Measurements from ENCODE around the gene ANKRD34A. TPM values are rescaled to one million over a fixed set of nuclear protein-coding genes. Genes with fewer than 3 reads are reported as not detected.

ANKRD34A gene
- total and polyA plus RNA-seq, 2 of the 13 experiments (the other 11 are each of a cell fraction or from before 2014, with no cell fraction given), result 0.05 to 0.07 TPM

- TF ChIP-seq HNF4A (CRISPR knock-in tag; IDR thresholded peaks at IDR 0.05), result 0 out of 2 replicates have a peak, but pooled peaks have one; percentile 6
- no peak for TF ChIP-seq TCF7L2 (IDR thresholded peaks at IDR 0.05; ENCODE audit: low read depth, low read length)
- TF ChIP-seq TSC22D2 (CRISPR knock-in tag; IDR thresholded peaks at IDR 0.05; ENCODE audit: borderline replicate concordance), result no peak
- TF ChIP-seq POLR2AphosphoS2 (IDR thresholded peaks at IDR 0.05; ENCODE audit: low read depth, low read length), result no peak
- peak; percentile 59 for TF ChIP-seq ELF3 (CRISPR knock-in tag; IDR thresholded peaks at IDR 0.05)
- TF ChIP-seq ZIK1 (CRISPR knock-in tag; IDR thresholded peaks at IDR 0.05; ENCODE audit: borderline replicate concordance, low read depth), result no peak
- peak; percentile 54; the same call in 1 of the 2 replicates for TF ChIP-seq SOX5 (CRISPR knock-in tag; IDR thresholded peaks at IDR 0.05; ENCODE audit: borderline replicate concordance)
- TF ChIP-seq CREB1 (IDR thresholded peaks at IDR 0.05), result no peak
- TF ChIP-seq CREB1 (CRISPR knock-in tag; IDR thresholded peaks at IDR 0.05), result 0 out of 2 replicates have a peak, but pooled peaks have one; percentile 17
- no peak for TF ChIP-seq MXD1 (CRISPR knock-in tag; IDR thresholded peaks at IDR 0.05)
- TF ChIP-seq TRIM22 (IDR thresholded peaks at IDR 0.05), result no peak
- TF ChIP-seq SP4 (CRISPR knock-in tag; IDR thresholded peaks at IDR 0.05), result no peak; the same call in 1 of the 2 replicates
- no peak for TF ChIP-seq ZNF44 (CRISPR knock-in tag; IDR thresholded peaks at IDR 0.05)
- no peak for TF ChIP-seq ZNF30 (CRISPR knock-in tag; IDR thresholded peaks at IDR 0.05)
- TF ChIP-seq SUZ12 (IDR thresholded peaks at IDR 0.05; ENCODE audit: low read depth, low read length), result no peak
- no peak for TF ChIP-seq ZFYVE20 (CRISPR knock-in tag; IDR thresholded peaks at IDR 0.05; ENCODE audit: borderline replicate concordance, low read depth)
- TF ChIP-seq, protein P1, sequence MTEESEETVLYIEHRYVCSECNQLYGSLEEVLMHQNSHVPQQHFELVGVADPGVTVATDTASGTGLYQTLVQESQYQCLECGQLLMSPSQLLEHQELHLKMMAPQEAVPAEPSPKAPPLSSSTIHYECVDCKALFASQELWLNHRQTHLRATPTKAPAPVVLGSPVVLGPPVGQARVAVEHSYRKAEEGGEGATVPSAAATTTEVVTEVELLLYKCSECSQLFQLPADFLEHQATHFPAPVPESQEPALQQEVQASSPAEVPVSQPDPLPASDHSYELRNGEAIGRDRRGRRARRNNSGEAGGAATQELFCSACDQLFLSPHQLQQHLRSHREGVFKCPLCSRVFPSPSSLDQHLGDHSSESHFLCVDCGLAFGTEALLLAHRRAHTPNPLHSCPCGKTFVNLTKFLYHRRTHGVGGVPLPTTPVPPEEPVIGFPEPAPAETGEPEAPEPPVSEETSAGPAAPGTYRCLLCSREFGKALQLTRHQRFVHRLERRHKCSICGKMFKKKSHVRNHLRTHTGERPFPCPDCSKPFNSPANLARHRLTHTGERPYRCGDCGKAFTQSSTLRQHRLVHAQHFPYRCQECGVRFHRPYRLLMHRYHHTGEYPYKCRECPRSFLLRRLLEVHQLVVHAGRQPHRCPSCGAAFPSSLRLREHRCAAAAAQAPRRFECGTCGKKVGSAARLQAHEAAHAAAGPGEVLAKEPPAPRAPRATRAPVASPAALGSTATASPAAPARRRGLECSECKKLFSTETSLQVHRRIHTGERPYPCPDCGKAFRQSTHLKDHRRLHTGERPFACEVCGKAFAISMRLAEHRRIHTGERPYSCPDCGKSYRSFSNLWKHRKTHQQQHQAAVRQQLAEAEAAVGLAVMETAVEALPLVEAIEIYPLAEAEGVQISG (CRISPR knock-in tag; IDR thresholded peaks at IDR 0.05), result no peak
- TF ChIP-seq U2AF2 (IDR thresholded peaks at IDR 0.05; ENCODE audit: low read depth, low read length), result no peak
- TF ChIP-seq SP5 (CRISPR knock-in tag; IDR thresholded peaks at IDR 0.05; ENCODE audit: borderline replicate concordance, low read depth), result peak; percentile 94
- TF ChIP-seq ETV5 (CRISPR knock-in tag; IDR thresholded peaks at IDR 0.05; ENCODE audit: borderline replicate concordance), result peak; percentile 97
- TF ChIP-seq GATA4 (IDR thresholded peaks at IDR 0.05; ENCODE audit: borderline replicate concordance, low read depth), result peak; percentile 37; the same call in 1 of the 2 replicates
- no peak for TF ChIP-seq ZNF768 (CRISPR knock-in tag; IDR thresholded peaks at IDR 0.05)
- peak; percentile 46; the same call in 1 of the 2 replicates for TF ChIP-seq ZNF710 (CRISPR knock-in tag; IDR thresholded peaks at IDR 0.05; ENCODE audit: borderline replicate concordance)
- no peak for TF ChIP-seq ATF7 (IDR thresholded peaks at IDR 0.05)
- TF ChIP-seq ATF7 (CRISPR knock-in tag; IDR thresholded peaks at IDR 0.05), result no peak
- TF ChIP-seq ZSCAN25 (CRISPR knock-in tag; IDR thresholded peaks at IDR 0.05), result no peak
Observed at GRCh38 chr1:145997016-145997717, 32.8 kb upstream of the ANKRD34A start (continued).
